Smooth muscle cell (in vitro differentiated cells): Measurements from ENCODE around the gene GATAD1. TPM values are rescaled to one million over a fixed set of nuclear protein-coding genes. Genes with fewer than 3 reads are reported as not detected.
A peak's percentile ranks its signal among the peaks of the same experiment; 100 is the strongest.

Experiments
- DNase-seq: peaks from one replicate; lab custom pipeline; 2025; ENCODE audit not compliant: unreplicated experiment; lab: John Stamatoyannopoulos, UW
- H2AFZ ChIP-seq: fragments of 200-600 bp; sonication (generic); 2 replicates; pipeline ENCODE4 v1.6.0; 2016; ENCODE audit warnings: antibody characterized with exemption, low read depth, mild to moderate bottlenecking
- H3F3A ChIP-seq: fragments of 200-600 bp; sonication (generic); 2 replicates; pipeline ENCODE4 v1.6.0; 2017; ENCODE audit warnings: antibody characterized with exemption, low read depth
- H3K27ac ChIP-seq: fragments of 200-600 bp; sonication (generic); 2 replicates; pipeline ENCODE4 v1.5.1; 2016; ENCODE audit warnings: low read depth, mild to moderate bottlenecking
- H3K27me3 ChIP-seq: fragments of 200-600 bp; sonication (generic); 2 replicates; pipeline ENCODE4 v1.6.1; 2016; ENCODE audit warnings: low read depth, mild to moderate bottlenecking
- H3K36me3 ChIP-seq: fragments of 200-600 bp; sonication (generic); 2 replicates; pipeline ENCODE4 v1.5.1; 2016; ENCODE audit warnings: low read depth
- H3K4me1 ChIP-seq: fragments of 200-600 bp; sonication (generic); 2 replicates; pipeline ENCODE4 v1.5.1; 2016; ENCODE audit warnings: low read depth
- H3K4me2 ChIP-seq: fragments of 200-600 bp; sonication (generic); 2 replicates; pipeline ENCODE4 v1.6.0; 2016; ENCODE audit warnings: mild to moderate bottlenecking
- H3K4me3 ChIP-seq: fragments of 200-600 bp; sonication (generic); 2 replicates; pipeline ENCODE4 v1.5.1; 2016; ENCODE audit warnings: mild to moderate bottlenecking
- H3K79me2 ChIP-seq: fragments of 200-600 bp; sonication (generic); 2 replicates; pipeline ENCODE4 v1.6.0; 2016; ENCODE audit warnings: low read depth, mild to moderate bottlenecking
- H3K9ac ChIP-seq: fragments of 200-600 bp; sonication (generic); 2 replicates; pipeline ENCODE4 v1.6.0; 2016; ENCODE audit warnings: low read depth
- H3K9me3 ChIP-seq: fragments of 200-600 bp; sonication (generic); replicated peaks from 2 replicates; pipeline ENCODE4 v1.5.1; 2016; ENCODE audit warnings: low read depth
- H4K20me1 ChIP-seq: fragments of 200-600 bp; sonication (generic); 2 replicates; pipeline ENCODE4 v1.6.0; 2016; ENCODE audit warnings: low read depth
- CTCF ChIP-seq: fragments of 200-600 bp; sonication (generic); IDR thresholded peaks from 2 replicates; pipeline ENCODE4 v1.5.1; 2017; ENCODE audit warnings: borderline replicate concordance, mild to moderate bottlenecking, antibody characterized with exemption; ENCODE audit not compliant: insufficient read depth, poor library complexity, severe bottlenecking
- WGBS: methylation state at CpG from one replicate; pipeline ENCODE4 v1.1.7; 2016; ENCODE audit warnings: low lambda C conversion rate; 5-methylcytosine and 5-hydroxymethylcytosine counted together
- polyA plus RNA-seq: library from polyadenylated mRNA; unstranded; fragments of >200 nt; fragmentation: Nextera tagmentation; extraction: Ambion mirVana; gene quantifications from 2 replicates; pipeline ENCODE4 v1.2.1, GENCODE V29; 2016
- total RNA-seq: library from RNA; depleted of rRNA; stranded (reverse); fragments of >200 nt; gene quantifications from 2 replicates; pipeline ENCODE4 v1.2.3, GENCODE V29; 2014

The GATAD1 gene
- total and polyA plus RNA-seq, 2 experiments from 2014 or later = 20.7 to 21.8 TPM

GRCh38 chr7:92446869-92447344, 375 bp upstream of the GATAD1 start:
- Histone ChIP-seq H3K4me1 (peaks cover 10% of the 10 kb centered on the region), H3K27me3 (no peaks in the 10 kb centered on the region), H3K9ac (no peak overlapping the region), H3K27ac (no peak overlapping the region), H3K36me3 (peaks cover 7% of the 10 kb centered on the region), H3K9me3 (no peaks in the 10 kb centered on the region), H3K4me2 (peak overlapping the region; percentile 96), H3K4me3 (peak overlapping the region; percentile 92), H2AFZ (peak overlapping the region; percentile 94), H4K20me1 (no peaks in the 10 kb centered on the region), H3K79me2 (peaks cover 21% of the 10 kb centered on the region), H3F3A (no peaks in the 10 kb centered on the region)
- DNase-seq = no peak
- 55% methylated on average over 21 of the region's 21 CpGs for WGBS
- peak; percentile 86 for TF ChIP-seq CTCF

GRCh38 chr7:92448205-92448747, 994 bp downstream of the GATAD1 start:
- Histone ChIP-seq H3K4me2 (peak overlapping the region; percentile 96), H3F3A (no peaks in the 10 kb centered on the region), H3K4me1 (peaks cover 10% of the 10 kb centered on the region), H2AFZ (peak overlapping the region; percentile 84), H3K36me3 (peaks cover 7% of the 10 kb centered on the region), H3K9ac (peak overlapping the region; percentile 89), H3K27me3 (no peaks in the 10 kb centered on the region), H3K9me3 (no peaks in the 10 kb centered on the region), H4K20me1 (no peaks in the 10 kb centered on the region), H3K79me2 (peaks cover 21% of the 10 kb centered on the region), H3K27ac (peak overlapping the region; percentile 81), H3K4me3 (peak overlapping the region; percentile 92)
- no peak for DNase-seq
- 5% methylated on average over 11 of the region's 11 CpGs for WGBS
- TF ChIP-seq CTCF = peak; percentile 31

GRCh38 chr7:92451645-92452044, 4.4 kb downstream of the GATAD1 start:
- Histone ChIP-seq H3K4me1 (peaks cover 10% of the 10 kb centered on the region), H3K36me3 (peaks cover 15% of the 10 kb centered on the region), H3K4me2 (no peak overlapping the region), H3K9ac (no peak overlapping the region), H3F3A (no peaks in the 10 kb centered on the region), H3K27ac (no peak overlapping the region), H2AFZ (no peak overlapping the region), H3K27me3 (no peaks in the 10 kb centered on the region), H3K4me3 (no peak overlapping the region), H3K79me2 (peaks cover 21% of the 10 kb centered on the region), H3K9me3 (no peaks in the 10 kb centered on the region), H4K20me1 (no peaks in the 10 kb centered on the region)
- no peak for TF ChIP-seq CTCF
- no peak for DNase-seq
- WGBS = 94% methylated on average over 2 of the region's 2 CpGs

GRCh38 chr7:92456236-92456635, 9.0 kb downstream of the GATAD1 start:
- Histone ChIP-seq H3F3A (peaks cover 5% of the 10 kb centered on the region), H3K9ac (no peak overlapping the region), H4K20me1 (no peaks in the 10 kb centered on the region), H3K27me3 (no peaks in the 10 kb centered on the region), H3K27ac (no peak overlapping the region), H3K79me2 (no peaks in the 10 kb centered on the region), H3K9me3 (no peaks in the 10 kb centered on the region), H3K4me3 (no peak overlapping the region), H2AFZ (no peak overlapping the region), H3K4me2 (no peak overlapping the region), H3K4me1 (no peaks in the 10 kb centered on the region), H3K36me3 (peaks cover 12% of the 10 kb centered on the region)
- no peak for DNase-seq
- TF ChIP-seq CTCF = no peak
- WGBS = 93% methylated on average over 2 of the region's 2 CpGs
